Measurements from ENCODE around the gene ACKR1.

GRCh38 chr1:159247266-159247665 lies 42.6 kb downstream of the ACKR1 start:
- TF ChIP-seq EZH2 (IDR thresholded peaks at IDR 0.05; ENCODE audit: borderline replicate concordance, low read length) (no peak), CTCF (conservative IDR thresholded peaks at IDR 0.05 in 1 of 2, IDR thresholded peaks at IDR 0.05 in 1 of 2; ENCODE audit: extremely low read depth in 1 of 2, insufficient read depth in 1 of 2, low read depth in 1 of 2, low read length in 2 of 2) (no peak)
